HepG2 (cell line): ENCODE results near the gene EXOC3L4. TPM values are rescaled to one million over a fixed set of nuclear protein-coding genes. Genes with fewer than 3 reads are reported as not detected.

Experiments
- ARID5B ChIP-seq: IDR thresholded peaks from 2 replicates; pipeline ENCODE4 v1.4.0; 2020; ENCODE audit warnings: mild to moderate bottlenecking, missing genetic modification reagents
- FOSL2 ChIP-seq: sonication (generic); formaldehyde crosslinking; IDR thresholded peaks from 2 replicates; pipeline ENCODE4 v1.4.0; 2020; ENCODE audit warnings: missing genetic modification reagents
- HOXA3 ChIP-seq: sonication (generic); formaldehyde crosslinking; IDR thresholded peaks from 2 replicates; pipeline ENCODE4 v1.5.0; 2020; ENCODE audit warnings: missing genetic modification reagents
- ZNF281 ChIP-seq: sonication (generic); formaldehyde crosslinking; IDR thresholded peaks from 2 replicates; pipeline ENCODE4 v1.4.0; 2020; ENCODE audit warnings: missing genetic modification reagents, borderline replicate concordance
- ZNF460 ChIP-seq: sonication (generic); formaldehyde crosslinking; IDR thresholded peaks from 2 replicates; pipeline ENCODE4 v1.5.1; 2020; ENCODE audit warnings: missing genetic modification reagents, mild to moderate bottlenecking, borderline replicate concordance
- polyA plus RNA-seq, 8 experiments: library from polyadenylated mRNA; depleted of rRNA in 3 of 8; stranded (reverse) in 7 of 8; unstranded in 1 of 8; fragments of >200 nt; fragmentation: Illumina TruSeq in 4 of 8; extraction: Trizol in 4 of 8; gene quantifications; 2 replicates each; pipeline versions ENCODE4 v1.2.1 to v1.2.3, GENCODE V29; 2011 to 2016; ENCODE audit warnings: low read depth in 4 of 8, missing spikeins in 1 of 8, mixed read lengths in 1 of 8; ENCODE audit not compliant: insufficient read depth in 1 of 8
- total RNA-seq, 5 experiments: library from RNA; depleted of rRNA; stranded (reverse); fragments of >200 nt; fragmentation: Illumina TruSeq; extraction: Trizol; gene quantifications; 2 replicates each; pipeline ENCODE4 v1.2.3, GENCODE V29; 2016; ENCODE audit warnings: low read depth in 1 of 5

Gene EXOC3L4
- total and polyA plus RNA-seq, 2 of the 13 experiments (the other 11 are each of a cell fraction or from before 2014, with no cell fraction given) = 11.8 to 27.0 TPM

GRCh38 chr14:103066399-103066798 lies 28.1 kb upstream of the EXOC3L4 start (continued):
- 0 out of 2 replicates have a peak, but pooled peaks have one; percentile 28 for TF ChIP-seq HOXA3 (CRISPR knock-in tag)
- TF ChIP-seq ARID5B (CRISPR knock-in tag) = peak; percentile 45; the same call in 1 of the 2 replicates
- peak; percentile 80 for TF ChIP-seq ZNF281
- TF ChIP-seq ZNF460 (CRISPR knock-in tag) = no peak
- TF ChIP-seq FOSL2 (CRISPR knock-in tag) = peak; percentile 27; the same call in 1 of the 2 replicates
